Hepatocyte (in vitro differentiated cells): ENCODE data around the gene VAMP2. TPM values are rescaled to one million over a fixed set of nuclear protein-coding genes. Genes with fewer than 3 reads are reported as not detected.

Experiments
- DNase-seq: peaks from one replicate; pipeline ENCODE4 v3.0.0-alpha.2; 2016; ENCODE audit warnings: low spot score
- H2AFZ ChIP-seq: fragments of 200-600 bp; sonication (generic); 2 replicates; pipeline ENCODE4 v1.6.0; 2016; ENCODE audit warnings: antibody characterized with exemption, mild to moderate bottlenecking
- H3K27ac ChIP-seq: fragments of 200-600 bp; sonication (generic); 2 replicates; pipeline ENCODE4 v1.5.1; 2016; ENCODE audit warnings: mild to moderate bottlenecking
- H3K27me3 ChIP-seq: fragments of 200-600 bp; sonication (generic); 2 replicates; pipeline ENCODE4 v1.6.1; 2016
- H3K36me3 ChIP-seq: fragments of 200-600 bp; sonication (generic); replicated peaks from 2 replicates; pipeline ENCODE4 v1.5.1; 2016; ENCODE audit warnings: low read depth; ENCODE audit not compliant: insufficient read depth
- H3K4me1 ChIP-seq: fragments of 200-600 bp; sonication (generic); 2 replicates; pipeline ENCODE4 v1.5.1; 2016; ENCODE audit warnings: mild to moderate bottlenecking, moderate library complexity; ENCODE audit not compliant: insufficient read depth
- H3K4me2 ChIP-seq: fragments of 200-600 bp; sonication (generic); 2 replicates; pipeline ENCODE4 v1.6.0; 2016
- H3K4me3 ChIP-seq: fragments of 200-600 bp; sonication (generic); 2 replicates; pipeline ENCODE4 v1.5.1; 2016; ENCODE audit warnings: mild to moderate bottlenecking
- H3K79me2 ChIP-seq: fragments of 200-600 bp; sonication (generic); 2 replicates; pipeline ENCODE4 v1.6.0; 2017; ENCODE audit warnings: mild to moderate bottlenecking
- H3K9me2 ChIP-seq: fragments of 200-600 bp; sonication (generic); replicated peaks from 2 replicates; pipeline ENCODE4 v1.6.0; 2017; ENCODE audit warnings: mild to moderate bottlenecking; ENCODE audit not compliant: insufficient read depth
- H3K9me3 ChIP-seq: fragments of 200-600 bp; sonication (generic); 2 replicates; pipeline ENCODE4 v1.5.1; 2016; ENCODE audit warnings: low read depth, mild to moderate bottlenecking
- H4K20me1 ChIP-seq: fragments of 200-600 bp; sonication (generic); 2 replicates; pipeline ENCODE4 v1.6.0; 2016; ENCODE audit warnings: mild to moderate bottlenecking; ENCODE audit not compliant: insufficient read depth, poor library complexity, severe bottlenecking
- CTCF ChIP-seq: fragments of 200-600 bp; sonication (generic); IDR thresholded peaks from 2 replicates; pipeline ENCODE4 v1.5.1; 2016; ENCODE audit warnings: antibody characterized with exemption, mild to moderate bottlenecking; ENCODE audit not compliant: poor library complexity
- EZH2 ChIP-seq: fragments of 200-600 bp; sonication (generic); IDR thresholded peaks from 2 replicates; pipeline ENCODE4 v1.6.1; 2016; ENCODE audit warnings: antibody characterized with exemption, mild to moderate bottlenecking, borderline replicate concordance
- EZH2phosphoT487 ChIP-seq: fragments of 200-600 bp; sonication (generic); IDR thresholded peaks from one replicate; pipeline ENCODE4 v1.6.1; 2018; ENCODE audit warnings: antibody characterized with exemption, mild to moderate bottlenecking, low read depth, moderate library complexity; ENCODE audit not compliant: unreplicated experiment, severe bottlenecking
- WGBS: methylation state at CpG from one replicate; pipeline ENCODE4 v1.1.6; 2016; ENCODE audit warnings: low lambda C conversion rate; ENCODE audit errors: missing lambda C conversion rate; 5-methylcytosine and 5-hydroxymethylcytosine counted together
- microRNA counts: library from miRNA; unstranded; fragments of <30 nt; microRNA quantifications from one replicate; lab custom pipeline; 2017
- microRNA-seq: library from miRNA; unstranded; fragments of <30 nt; microRNA quantifications from one replicate; pipeline ENCODE4, GENCODE V29; 2017
- polyA plus RNA-seq: library from polyadenylated mRNA; unstranded; fragments of >200 nt; fragmentation: Nextera tagmentation; extraction: Ambion mirVana; gene quantifications from 2 replicates; pipeline ENCODE4 v1.2.1, GENCODE V29; 2016
- total RNA-seq: library from RNA; depleted of rRNA; stranded (reverse); fragments of >200 nt; gene quantifications from 2 replicates; pipeline ENCODE4 v1.2.3, GENCODE V29; 2014

The VAMP2 gene
- total and polyA plus RNA-seq, 2 experiments from 2014 or later, result 8.5 to 44.6 TPM

GRCh38 chr17:8110907-8111306, 51.8 kb downstream of the VAMP2 start:
- no peak overlapping the region for H3K4me2 ChIP-seq
- H3K27me3 ChIP-seq, result peaks cover 34% of the 10 kb centered on the region
- H4K20me1 ChIP-seq, result no peaks in the 10 kb centered on the region
- no peak for TF ChIP-seq CTCF
- TF ChIP-seq EZH2, result no peak
- no peak for TF ChIP-seq EZH2phosphoT487
- no peaks in the 10 kb centered on the region for H3K79me2 ChIP-seq
- no peak overlapping the region for H2AFZ ChIP-seq
- WGBS, result 95% methylated on average over 6 of the region's 6 CpGs
- no peak for DNase-seq
- no peaks in the 10 kb centered on the region for H3K9me3 ChIP-seq
- no peak overlapping the region for H3K4me3 ChIP-seq
- peaks cover 8% of the 10 kb centered on the region for H3K4me1 ChIP-seq
- no peaks in the 10 kb centered on the region for H3K36me3 ChIP-seq
- H3K9me2 ChIP-seq, result no peaks in the 10 kb centered on the region
- H3K27ac ChIP-seq, result no peak overlapping the region

- Histone ChIP-seq H3K9me3 (no peaks in the 10 kb centered on the region), H4K20me1 (no peaks in the 10 kb centered on the region), H3K4me2 (peak overlapping the region; percentile 91), H3K79me2 (no peaks in the 10 kb centered on the region), H3K4me1 (peaks cover 8% of the 10 kb centered on the region), H3K4me3 (no peak overlapping the region), H3K27ac (no peak overlapping the region), H3K27me3 (peaks cover 29% of the 10 kb centered on the region), H3K36me3 (no peaks in the 10 kb centered on the region), H2AFZ (no peak overlapping the region), H3K9me2 (no peaks in the 10 kb centered on the region)
- TF ChIP-seq EZH2phosphoT487, result no peak
- no peak for TF ChIP-seq CTCF
- TF ChIP-seq EZH2, result no peak
- WGBS, result 29% methylated on average over 10 of the region's 10 CpGs
- no peak for DNase-seq
Observed at GRCh38 chr17:8110456-8110804, 52.3 kb downstream of the VAMP2 start.

GRCh38 chr17:8109661-8110455, 52.9 kb downstream of the VAMP2 start:
- H3K9me2 ChIP-seq, result no peaks in the 10 kb centered on the region
- TF ChIP-seq CTCF, result peak; percentile 89
- TF ChIP-seq EZH2, result no peak
- no peak for TF ChIP-seq EZH2phosphoT487
- peaks cover 8% of the 10 kb centered on the region for H3K4me1 ChIP-seq
- DNase-seq, result peak; percentile 90
- WGBS, result 8% methylated on average over 38 of the region's 63 CpGs
- H3K36me3 ChIP-seq, result no peaks in the 10 kb centered on the region
- peak overlapping the region; percentile 16 for H2AFZ ChIP-seq
- no peaks in the 10 kb centered on the region for H3K9me3 ChIP-seq
- H3K79me2 ChIP-seq, result no peaks in the 10 kb centered on the region
- H3K27ac ChIP-seq, result no peak overlapping the region
- peaks cover 25% of the 10 kb centered on the region for H3K27me3 ChIP-seq
- peak overlapping the region; percentile 15 for H3K4me3 ChIP-seq
- peak overlapping the region; percentile 91 for H3K4me2 ChIP-seq
- H4K20me1 ChIP-seq, result no peaks in the 10 kb centered on the region

MicroRNAs encoded within 50 kb of the gene (microRNA counts, 767-probe panel; counts per million panel counts)
- not detected for microRNA hsa-miR-4521 (lab: Ali Mortazavi, UCI)

Small RNAs within 50 kb of the gene (microRNA-seq; reads per million reads assigned to microRNA genes)
- gene MIR4521 (4.9 reads per million, percentile 8 among the genes with 10 or more reads in this experiment), gene MIR6883 (not detected)

Other genes with a start within 250 kb of the VAMP2 start
- 2.9 and 3.5 TPM in 2 replicates for gene RNF227, start 246.7 kb downstream of the VAMP2 start, total RNA-seq
- gene RNF227, start 246.7 kb downstream of the VAMP2 start, polyA plus RNA-seq, result 2.5 and 4.8 TPM in 2 replicates
- gene KCNAB3, start 233.1 kb downstream of the VAMP2 start, total RNA-seq, result 1.4 and 1.8 TPM in 2 replicates
- 1.8 and 3.8 TPM in 2 replicates for gene KCNAB3, start 233.1 kb downstream of the VAMP2 start, polyA plus RNA-seq
- gene TRAPPC1, start 231.0 kb downstream of the VAMP2 start, total RNA-seq, result 20.7 and 29.5 TPM in 2 replicates
- gene TRAPPC1, start 231.0 kb downstream of the VAMP2 start, polyA plus RNA-seq, result 272 and 299 TPM in 2 replicates
- gene CNTROB, start 230.7 kb downstream of the VAMP2 start, total RNA-seq, result 19.4 and 21.1 TPM in 2 replicates
- gene CNTROB, start 230.7 kb downstream of the VAMP2 start, polyA plus RNA-seq, result 30.6 and 37.5 TPM in 2 replicates
- not detected in 2 replicates for gene GUCY2D, start 160.3 kb downstream of the VAMP2 start, total RNA-seq
- 1.6 and 1.9 TPM in 2 replicates for gene GUCY2D, start 160.3 kb downstream of the VAMP2 start, polyA plus RNA-seq
- gene ALOX15B, start 123.9 kb downstream of the VAMP2 start, total RNA-seq, result 5.7 and 6.7 TPM in 2 replicates
- gene ALOX15B, start 123.9 kb downstream of the VAMP2 start, polyA plus RNA-seq, result 26.0 and 26.1 TPM in 2 replicates
- 0.52 and 2.0 TPM in 2 replicates for gene ALOX12B, start 75.2 kb downstream of the VAMP2 start, total RNA-seq
- 0.22 and 1.8 TPM in 2 replicates for gene ALOX12B, start 75.2 kb downstream of the VAMP2 start, polyA plus RNA-seq
- gene ALOXE3, start 44.4 kb downstream of the VAMP2 start, total RNA-seq, result 0.48 and 0.77 TPM in 2 replicates
- 1.5 and 2.6 TPM in 2 replicates for gene ALOXE3, start 44.4 kb downstream of the VAMP2 start, polyA plus RNA-seq
- not detected in 2 replicates for gene HES7, start 38.8 kb downstream of the VAMP2 start, total RNA-seq
- not detected in 2 replicates for gene HES7, start 38.8 kb downstream of the VAMP2 start, polyA plus RNA-seq
- 35.3 and 36.5 TPM in 2 replicates for gene PER1, start 10.5 kb downstream of the VAMP2 start, total RNA-seq
- 107 and 143 TPM in 2 replicates for gene PER1, start 10.5 kb downstream of the VAMP2 start, polyA plus RNA-seq
- gene TMEM107, start 13.4 kb upstream of the VAMP2 start, total RNA-seq, result 21.1 and 25.3 TPM in 2 replicates
- 12.8 and 13.6 TPM in 2 replicates for gene TMEM107, start 13.4 kb upstream of the VAMP2 start, polyA plus RNA-seq
- 9.4 and 10.7 TPM in 2 replicates for gene BORCS6, start 27.2 kb upstream of the VAMP2 start, total RNA-seq
- 7.7 and 10.2 TPM in 2 replicates for gene BORCS6, start 27.2 kb upstream of the VAMP2 start, polyA plus RNA-seq
- gene AURKB, start 47.6 kb upstream of the VAMP2 start, total RNA-seq, result 9.3 and 9.9 TPM in 2 replicates
- 25.3 and 27.5 TPM in 2 replicates for gene AURKB, start 47.6 kb upstream of the VAMP2 start, polyA plus RNA-seq
- gene CTC1, start 85.1 kb upstream of the VAMP2 start, total RNA-seq, result 6.3 and 11.4 TPM in 2 replicates
- gene CTC1, start 85.1 kb upstream of the VAMP2 start, polyA plus RNA-seq, result 17.2 and 19.4 TPM in 2 replicates
- gene PFAS, start 86.3 kb upstream of the VAMP2 start, total RNA-seq, result 10.5 and 18.8 TPM in 2 replicates
- 13.6 and 16.1 TPM in 2 replicates for gene PFAS, start 86.3 kb upstream of the VAMP2 start, polyA plus RNA-seq
- 7.9 and 17.6 TPM in 2 replicates for gene RANGRF, start 125.7 kb upstream of the VAMP2 start, total RNA-seq
- 41.9 and 42.5 TPM in 2 replicates for gene RANGRF, start 125.7 kb upstream of the VAMP2 start, polyA plus RNA-seq
- 0.52 and 1.6 TPM in 2 replicates for gene SLC25A35, start 132.5 kb upstream of the VAMP2 start, total RNA-seq
- gene SLC25A35, start 132.5 kb upstream of the VAMP2 start, polyA plus RNA-seq, result 1.9 and 3.0 TPM in 2 replicates
- 0.03 and 0.12 TPM in 2 replicates for gene ARHGEF15, start 147.3 kb upstream of the VAMP2 start, total RNA-seq
- 0.32 TPM in 1 of 2 replicates, not detected in the other for gene ARHGEF15, start 147.3 kb upstream of the VAMP2 start, polyA plus RNA-seq
- not detected in 2 replicates for gene ODF4, start 176.9 kb upstream of the VAMP2 start, total RNA-seq
- not detected in 2 replicates for gene ODF4, start 176.9 kb upstream of the VAMP2 start, polyA plus RNA-seq
- gene RPL26, start 220.2 kb upstream of the VAMP2 start, total RNA-seq, result 3,628 and 3,816 TPM in 2 replicates
- gene RPL26, start 220.2 kb upstream of the VAMP2 start, polyA plus RNA-seq, result 403 and 411 TPM in 2 replicates
- not detected in 2 replicates for gene RNF222, start 234.9 kb upstream of the VAMP2 start, total RNA-seq
- gene RNF222, start 234.9 kb upstream of the VAMP2 start, polyA plus RNA-seq, result not detected in 2 replicates